SK-N-SH treated with all-trans-retinoic acid at 6 μM for 48 hours (cell line): Measurements from ENCODE around the gene DNAH3.

Experiments
- ARNTL ChIP-seq: fragments of 450-650 bp; formaldehyde crosslinking; IDR thresholded peaks from 2 replicates; pipeline ENCODE4 v1.5.0; 2020; ENCODE audit warnings: low read depth, mild to moderate bottlenecking, moderate library complexity, borderline replicate concordance
- CREB5 ChIP-seq: fragments of 250-450 bp; sonication (Bioruptor Pico); IDR thresholded peaks from 2 replicates; pipeline ENCODE4 v1.5.1; 2020; ENCODE audit warnings: low read depth, mild to moderate bottlenecking, moderate library complexity
- CSDC2 ChIP-seq: fragments of 250-450 bp; sonication (Bioruptor Pico); IDR thresholded peaks from 2 replicates; pipeline ENCODE4 v1.5.0; 2020; ENCODE audit warnings: mild to moderate bottlenecking, moderate library complexity
- GLIS3 ChIP-seq: fragments of 250-450 bp; sonication (Bioruptor Pico); IDR thresholded peaks from 2 replicates; pipeline ENCODE4 v1.5.0; 2020; ENCODE audit warnings: mild to moderate bottlenecking, moderate library complexity
- ISL1 ChIP-seq: fragments of 250-450 bp; sonication (Bioruptor Pico); IDR thresholded peaks from 2 replicates; pipeline ENCODE4 v2.1.2; 2022; ENCODE audit warnings: mild to moderate bottlenecking, moderate library complexity
- PATZ1 ChIP-seq: fragments of 250-450 bp; sonication (Bioruptor Pico); IDR thresholded peaks from 2 replicates; pipeline ENCODE4 v1.8.0; 2020; ENCODE audit warnings: mild to moderate bottlenecking, moderate library complexity, borderline replicate concordance
- RARB ChIP-seq: fragments of 250-450 bp; sonication (Bioruptor Pico); IDR thresholded peaks from 2 replicates; pipeline ENCODE4 v1.8.0; 2021; ENCODE audit warnings: mild to moderate bottlenecking, moderate library complexity
- TOX ChIP-seq: fragments of 250-450 bp; sonication (Bioruptor Pico); IDR thresholded peaks from 2 replicates; pipeline ENCODE4 v1.8.0; 2021; ENCODE audit warnings: mild to moderate bottlenecking, moderate library complexity, borderline replicate concordance
- TSHZ2 ChIP-seq: fragments of 250-450 bp; sonication (Bioruptor Pico); IDR thresholded peaks from 2 replicates; pipeline ENCODE4 v1.5.0; 2020; ENCODE audit warnings: mild to moderate bottlenecking, moderate library complexity
- ZC3H10 ChIP-seq: fragments of 250-450 bp; sonication (Bioruptor Pico); IDR thresholded peaks from 2 replicates; pipeline ENCODE4 v1.5.1; 2021; ENCODE audit warnings: mild to moderate bottlenecking, moderate library complexity
- ZFP3 ChIP-seq: fragments of 250-450 bp; sonication (Bioruptor Pico); IDR thresholded peaks from 2 replicates; pipeline ENCODE4 v1.5.0; 2020; ENCODE audit warnings: mild to moderate bottlenecking, moderate library complexity
- ZFP30 ChIP-seq: fragments of 450-650 bp; formaldehyde crosslinking; IDR thresholded peaks from 2 replicates; pipeline ENCODE4 v1.5.0; 2022; ENCODE audit warnings: mild to moderate bottlenecking, moderate library complexity
- ZNF565 ChIP-seq: fragments of 450-650 bp; formaldehyde crosslinking; conservative IDR thresholded peaks from 2 replicates; pipeline ENCODE4 v1.5.0; 2020; ENCODE audit warnings: low read depth, mild to moderate bottlenecking, moderate library complexity

- TF ChIP-seq GLIS3 (CRISPR knock-in tag) (no peak), ZNF565 (CRISPR knock-in tag) (no peak), TOX (CRISPR knock-in tag) (no peak), CSDC2 (CRISPR knock-in tag) (no peak), ZFP3 (CRISPR knock-in tag) (no peak), PATZ1 (CRISPR knock-in tag) (no peak), ZFP30 (CRISPR knock-in tag) (no peak), ISL1 (CRISPR knock-in tag) (no peak), ARNTL (CRISPR knock-in tag) (no peak), ZC3H10 (CRISPR knock-in tag) (no peak), RARB (CRISPR knock-in tag) (no peak), CREB5 (CRISPR knock-in tag) (no peak), TSHZ2 (CRISPR knock-in tag) (no peak)
Observed at GRCh38 chr16:20950294-20950693, 200.4 kb downstream of the DNAH3 start.
